22Rv1 (cell line): Measurements from ENCODE around the gene RBCK1.

ENCODE experiments used
- CTCF ChIP-seq: fragments of 450-650 bp; IDR thresholded peaks from 2 replicates; pipeline ENCODE4 v1.5.1; 2017; ENCODE audit warnings: mild to moderate bottlenecking
- ZFX ChIP-seq: fragments of 450-650 bp; IDR thresholded peaks from 2 replicates; pipeline ENCODE4 v1.6.1; 2017; ENCODE audit warnings: antibody characterized with exemption, borderline replicate concordance

- TF ChIP-seq CTCF (no peak), ZFX (no peak)
Observed at GRCh38 chr20:445514-446336, 37.6 kb downstream of the RBCK1 start.
